Panc1 (cell line): ENCODE results near the gene CCDC69. TPM values are rescaled to one million over a fixed set of nuclear protein-coding genes. Genes with fewer than 3 reads are reported as not detected.

Source experiments
- ATAC-seq: fragments of 200-7000 bp; cut with Tn5 transposase; 2 replicates; pipeline ENCODE4 v1.9.1; 2020; ENCODE audit warnings: mild to moderate bottlenecking, moderate library complexity
- BruUV-seq: library from RNA; stranded (reverse); fragments of 400-500 nt; replicated peaks from 2 replicates; lab custom pipeline; 2021; lab: Mats Ljungman, UMichigan
- CTCF ChIA-PET: fragments of 300-600 bp; sonication (Branson Sonifier 250); formaldehyde crosslinking; loops from one replicate; lab custom pipeline; 2022; ENCODE audit warnings: antibody characterized with exemption; lab: Charles Lee
- POLR2A ChIA-PET: fragments of 300-600 bp; sonication (Branson Sonifier 250); formaldehyde crosslinking; loops from one replicate; lab custom pipeline; 2022; ENCODE audit warnings: antibody characterized with exemption; lab: Charles Lee
- DNase-seq: peaks from one replicate; pipeline ENCODE4 v3.0.0-alpha.2; 2010; ENCODE audit warnings: low read depth, low spot score
- H3K27ac ChIP-seq: 2 replicates; pipeline ENCODE4 v1.5.1; 2011; ENCODE audit warnings: mild to moderate bottlenecking, low read length, inconsistent platforms
- H3K27me3 ChIP-seq: fragments of 200-500 bp; sonication (Bioruptor generic); 2 replicates; pipeline ENCODE4 v1.6.0; 2014; ENCODE audit warnings: low read length, inconsistent platforms; ENCODE audit not compliant: control insufficient read depth, insufficient read depth
- H3K36me3 ChIP-seq: fragments of 200-500 bp; sonication (Bioruptor generic); 2 replicates; pipeline ENCODE4 v1.5.1; 2014; ENCODE audit warnings: inconsistent platforms, mild to moderate bottlenecking, low read length, moderate library complexity; ENCODE audit not compliant: control insufficient read depth, insufficient read depth
- H3K4me1 ChIP-seq: 2 replicates; pipeline ENCODE4 v1.5.1; 2011; ENCODE audit warnings: inconsistent platforms, mild to moderate bottlenecking, low read length, moderate library complexity; ENCODE audit not compliant: control insufficient read depth, insufficient read depth
- H3K4me3 ChIP-seq, 2 experiments: 2 replicates each; pipeline ENCODE4 v1.5.1; 2011 to 2012; ENCODE audit warnings: low read depth in 2 of 2, low read length in 2 of 2, mild to moderate bottlenecking in 2 of 2, inconsistent platforms in 1 of 2, moderate library complexity in 1 of 2
- H3K9me3 ChIP-seq: fragments of 200-500 bp; sonication (Bioruptor generic); 2 replicates; pipeline ENCODE4 v1.5.1; 2014; ENCODE audit warnings: low read depth, mild to moderate bottlenecking, inconsistent platforms, low read length, moderate library complexity; ENCODE audit not compliant: control insufficient read depth, insufficient read depth
- CTCF ChIP-seq: fragments of 450-650 bp; IDR thresholded peaks from 2 replicates; pipeline ENCODE4 v1.5.1; 2017; ENCODE audit warnings: mild to moderate bottlenecking
- POLR2AphosphoS5 ChIP-seq: IDR thresholded peaks from 2 replicates; pipeline ENCODE4 v1.6.1; 2012; ENCODE audit warnings: mild to moderate bottlenecking, low read depth, low read length, moderate library complexity
- REST ChIP-seq, 2 experiments: IDR thresholded peaks; 2 replicates each; pipeline ENCODE4 v1.6.1; 2011 to 2012; ENCODE audit warnings: low read depth in 2 of 2, control low read depth in 1 of 2, low read length in 1 of 2, mild to moderate bottlenecking in 1 of 2, moderate library complexity in 1 of 2; ENCODE audit not compliant: insufficient read depth in 1 of 2
- SIN3A ChIP-seq: IDR thresholded peaks from 2 replicates; pipeline ENCODE4 v1.6.1; 2012; ENCODE audit warnings: low read depth, mild to moderate bottlenecking, low read length, moderate library complexity, borderline replicate concordance; ENCODE audit not compliant: insufficient read depth
- TCF7L2 ChIP-seq: IDR thresholded peaks from 2 replicates; pipeline ENCODE4 v1.6.1; 2011; ENCODE audit warnings: mild to moderate bottlenecking, low read depth, low read length, inconsistent platforms
- in situ Hi-C: cut with HindIII; loops from 2 replicates; pipeline ENCODE4 v1.10.0; 2016; ENCODE audit warnings: low sequenced_read_pairs, low pct_unique_long_range_greater_than_20kb
- intact Hi-C: fragments of 100-400 bp; cut with micrococcal nuclease; formaldehyde crosslinking; loops from one replicate; pipeline ENCODE4 v1.10.0; 2022; ENCODE audit not compliant: unreplicated experiment
- total RNA-seq: library from RNA; stranded (reverse); gene quantifications from one replicate; pipeline ENCODE4 v1.2.1, GENCODE V29; 2021; ENCODE audit not compliant: unreplicated experiment

Gene CCDC69
- total RNA-seq, 1 experiment from 2014 or later: 2.1 TPM

GRCh38 chr5:151180291-151180690 is 43.6 kb downstream of the CCDC69 start:
- ChIA-PET POLR2A (no interaction called here), CTCF (no interaction called here)
- intact Hi-C loops (no loop called here), in situ Hi-C loops (no loop called here)
- Histone ChIP-seq H3K9me3 (no peaks in the 10 kb centered on the region), H3K27me3 (no peaks in the 10 kb centered on the region), H3K4me1 (no peaks in the 10 kb centered on the region), H3K27ac (no peak overlapping the region), H3K4me3 (no peak overlapping the region), H3K36me3 (no peaks in the 10 kb centered on the region)
- TF ChIP-seq POLR2AphosphoS5: no peak
- no peak for TF ChIP-seq SIN3A
- TF ChIP-seq REST (IDR thresholded peaks at IDR 0.05; ENCODE audit: insufficient read depth in 1 of 2, low read depth in 2 of 2, low read length in 1 of 2): no peak
- no peak for TF ChIP-seq TCF7L2
- TF ChIP-seq CTCF: no peak
- no peak for DNase-seq
- BruUV-seq: no TSS peak
- no peak for ATAC-seq

- TF ChIP-seq TCF7L2 (no peak), POLR2AphosphoS5 (no peak)
- H3K27ac ChIP-seq: no peak overlapping the region
- POLR2A ChIA-PET: no interaction called here
- no peaks in the 10 kb centered on the region for H3K27me3 ChIP-seq
- no peak for ATAC-seq
- no TSS peak for BruUV-seq
- no peak for DNase-seq
- peaks cover under 1% of the 10 kb centered on the region; the same call in 1 of the 2 replicates for H3K4me1 ChIP-seq
- intact Hi-C loops: no loop called here
- no peak overlapping the region for H3K4me3 ChIP-seq
- H3K9me3 ChIP-seq: no peaks in the 10 kb centered on the region
- H3K36me3 ChIP-seq: no peaks in the 10 kb centered on the region
- in situ Hi-C loops: no loop called here
- CTCF ChIA-PET: interaction anchor here (0.8 kb wide), 1 partner anchor 12 kb away, joined by 11 read pairs; no protein-coding TSS in a partner anchor
Observed at GRCh38 chr5:151179489-151179840, 44.4 kb downstream of the CCDC69 start.

GRCh38 chr5:151178777-151179488 is 45.0 kb downstream of the CCDC69 start:
- intact Hi-C loops (no loop called here), in situ Hi-C loops (no loop called here)
- H3K27me3 ChIP-seq: no peaks in the 10 kb centered on the region
- TF ChIP-seq TCF7L2 (no peak), POLR2AphosphoS5 (no peak), CTCF (no peak), SIN3A (no peak), REST (IDR thresholded peaks at IDR 0.05; ENCODE audit: insufficient read depth in 1 of 2, low read depth in 2 of 2, low read length in 1 of 2) (no peak)
- ChIA-PET CTCF (interaction anchor here (0.8 kb wide), 1 partner anchor 11 kb away, joined by 11 read pairs; no protein-coding TSS in a partner anchor), POLR2A (no interaction called here)
- ATAC-seq: no peak
- BruUV-seq: no TSS peak
- H3K36me3 ChIP-seq: no peaks in the 10 kb centered on the region
- peaks cover 2% of the 10 kb centered on the region; the same call in 1 of the 2 replicates for H3K4me1 ChIP-seq
- no peaks in the 10 kb centered on the region for H3K9me3 ChIP-seq
- no peak overlapping the region for H3K27ac ChIP-seq
- DNase-seq: no peak
- H3K4me3 ChIP-seq: no peak overlapping the region
